Ectodermal cell (in vitro differentiated cells): Measurements from ENCODE around the gene GZMB. TPM values are rescaled to one million over a fixed set of nuclear protein-coding genes. Genes with fewer than 3 reads are reported as not detected.

Experiments
- H3K27ac ChIP-seq: 2 replicates; pipeline ENCODE4 v1.7.0; 2013; ENCODE audit warnings: mild to moderate bottlenecking, low read depth, low read length; ENCODE audit not compliant: insufficient read depth, poor library complexity, severe bottlenecking
- H3K27me3 ChIP-seq: 2 replicates; pipeline ENCODE4 v1.7.0; 2013; ENCODE audit warnings: mild to moderate bottlenecking, low read length; ENCODE audit not compliant: insufficient read depth, control insufficient read depth, poor library complexity, severe bottlenecking
- H3K36me3 ChIP-seq: one replicate; pipeline ENCODE4 v1.7.0; 2013; ENCODE audit warnings: low read length; ENCODE audit not compliant: control insufficient read depth, insufficient read depth
- H3K4me1 ChIP-seq: one replicate; pipeline ENCODE4 v1.7.0; 2013; ENCODE audit warnings: low read length; ENCODE audit not compliant: control insufficient read depth, insufficient read depth
- H3K4me3 ChIP-seq: 2 replicates; pipeline ENCODE4 v1.7.0; 2013; ENCODE audit warnings: low read depth, low read length, control low read depth; ENCODE audit not compliant: insufficient read depth
- H3K9me3 ChIP-seq: 2 replicates; pipeline ENCODE4 v1.7.0; 2013; ENCODE audit warnings: mild to moderate bottlenecking, low read length, moderate library complexity; ENCODE audit not compliant: control insufficient read depth
- WGBS, 2 experiments: methylation state at CpG; one replicate each; pipeline ENCODE4 v1.1.7; 2013; ENCODE audit warnings: missing lambda C conversion rate in 2 of 2; 5-methylcytosine and 5-hydroxymethylcytosine counted together
- polyA plus RNA-seq, 4 experiments: library from polyadenylated mRNA; stranded (reverse); fragments of 50-300 nt; gene quantifications; one replicate each; pipeline ENCODE4 v1.2.3, GENCODE V29; 2013

Gene GZMB
- not detected for polyA plus RNA-seq (2013, experiment 1 of 4)
- not detected for polyA plus RNA-seq (2013, experiment 2 of 4)
- polyA plus RNA-seq (2013, experiment 3 of 4), result not detected
- not detected for polyA plus RNA-seq (2013, experiment 4 of 4)

GRCh38 chr14:24634158-24634557 is at the start of gene GZMB:
GZMB (minus strand) TSS chr14:24634190; CDS start chr14:24634160, 30 bp downstream.
- Histone ChIP-seq H3K27ac (no peak within 1 kb of the TSS), H3K4me3 (no peak within 1 kb of the TSS), H3K4me1 (no peaks in the 10 kb centered on the region), H3K36me3 (no peaks in the 10 kb centered on the region), H3K9me3 (no peaks in the 10 kb centered on the region), H3K27me3 (no peaks in the 10 kb centered on the region)
- WGBS, 2 experiments, result 92% methylated on average over 2 of the region's 2 CpGs

- Histone ChIP-seq H3K27me3 (no peaks in the 10 kb centered on the region), H3K4me3 (no peak overlapping the region), H3K36me3 (no peaks in the 10 kb centered on the region), H3K4me1 (no peaks in the 10 kb centered on the region), H3K27ac (no peak overlapping the region), H3K9me3 (no peaks in the 10 kb centered on the region)
- 87 to 88% methylated on average over 1 of the region's 1 CpG for WGBS, 2 experiments
These were observed 47.1 kb upstream of the GZMB start for GRCh38 chr14:24681056-24681455.

- WGBS, 2 experiments, result 86% methylated on average over 4 of the region's 4 CpGs
- no peaks in the 10 kb centered on the region for H3K27me3 ChIP-seq
- H3K36me3 ChIP-seq, result no peaks in the 10 kb centered on the region
- no peaks in the 10 kb centered on the region for H3K4me1 ChIP-seq
- no peak overlapping the region for H3K4me3 ChIP-seq
- H3K9me3 ChIP-seq, result no peaks in the 10 kb centered on the region
- H3K27ac ChIP-seq, result no peak overlapping the region
These were observed 46.5 kb upstream of the GZMB start for GRCh38 chr14:24680516-24680915.

GRCh38 chr14:24679248-24679961 is 45.4 kb upstream of the GZMB start:
- 84 to 86% methylated on average over 11 of the region's 12 CpGs for WGBS, 2 experiments
- Histone ChIP-seq H3K27me3 (no peaks in the 10 kb centered on the region), H3K4me1 (no peaks in the 10 kb centered on the region), H3K27ac (no peak overlapping the region), H3K36me3 (no peaks in the 10 kb centered on the region), H3K4me3 (no peak overlapping the region), H3K9me3 (no peaks in the 10 kb centered on the region)

GRCh38 chr14:24678801-24679247 is 44.8 kb upstream of the GZMB start:
- H3K27me3 ChIP-seq, result no peaks in the 10 kb centered on the region
- no peaks in the 10 kb centered on the region for H3K36me3 ChIP-seq
- H3K4me3 ChIP-seq, result no peak overlapping the region
- no peak overlapping the region for H3K27ac ChIP-seq
- H3K4me1 ChIP-seq, result no peaks in the 10 kb centered on the region
- 7 to 8% methylated on average over 7 to 9 of the region's 11 CpGs for WGBS, 2 experiments
- H3K9me3 ChIP-seq, result no peaks in the 10 kb centered on the region

- Histone ChIP-seq H3K9me3 (no peaks in the 10 kb centered on the region), H3K4me1 (no peaks in the 10 kb centered on the region), H3K27me3 (no peaks in the 10 kb centered on the region), H3K27ac (no peak overlapping the region), H3K4me3 (no peak overlapping the region), H3K36me3 (no peaks in the 10 kb centered on the region)
- 95 to 100% methylated on average over 1 of the region's 1 CpG for WGBS, 2 experiments
These were observed 44.0 kb upstream of the GZMB start for GRCh38 chr14:24677956-24678355.

GRCh38 chr14:24674204-24674970 is 40.4 kb upstream of the GZMB start:
- Histone ChIP-seq H3K27me3 (no peaks in the 10 kb centered on the region), H3K4me3 (no peak overlapping the region), H3K27ac (no peak overlapping the region), H3K9me3 (no peaks in the 10 kb centered on the region), H3K36me3 (no peaks in the 10 kb centered on the region), H3K4me1 (no peaks in the 10 kb centered on the region)
- 90 to 92% methylated on average over 5 of the region's 5 CpGs for WGBS, 2 experiments

- Histone ChIP-seq H3K4me3 (no peak overlapping the region), H3K36me3 (no peaks in the 10 kb centered on the region), H3K4me1 (no peaks in the 10 kb centered on the region), H3K27ac (no peak overlapping the region), H3K27me3 (no peaks in the 10 kb centered on the region), H3K9me3 (no peaks in the 10 kb centered on the region)
- WGBS, 2 experiments, result 86 to 89% methylated on average over 9 of the region's 9 CpGs
These were observed 39.7 kb upstream of the GZMB start for GRCh38 chr14:24673534-24674203.

- WGBS, 2 experiments, result 81 to 88% methylated on average over 2 of the region's 2 CpGs
- Histone ChIP-seq H3K4me3 (no peak overlapping the region), H3K9me3 (no peaks in the 10 kb centered on the region), H3K4me1 (no peaks in the 10 kb centered on the region), H3K36me3 (no peaks in the 10 kb centered on the region), H3K27ac (no peak overlapping the region), H3K27me3 (no peaks in the 10 kb centered on the region)
These were observed 39.1 kb upstream of the GZMB start for GRCh38 chr14:24673059-24673458.

- Histone ChIP-seq H3K9me3 (no peaks in the 10 kb centered on the region), H3K4me1 (no peaks in the 10 kb centered on the region), H3K36me3 (no peaks in the 10 kb centered on the region), H3K27me3 (no peaks in the 10 kb centered on the region), H3K27ac (no peak overlapping the region), H3K4me3 (no peak overlapping the region)
- WGBS, 2 experiments, result 85% methylated on average over 1 of the region's 1 CpG; no CpG with 5 or more reads in 1 of the 2 experiments
These were observed 36.6 kb upstream of the GZMB start for GRCh38 chr14:24670594-24670993.
